Stimulated activated CD4-positive, alpha-beta T cell treated with anti-CD3 and anti-CD28 coated beads, Interleukin-15, amount 100 ng/mL, for 24 hours (primary cell): ENCODE data around the gene RHOH.
"Not testable (repeated sequence)": the region's sequence is repeated elsewhere in the genome, so short reads cannot be mapped to it uniquely, and the experiment has no call there.

Experiments used
- DNase-seq: peaks from one replicate; pipeline ENCODE4 v3.0.0-alpha.2; 2020

Gene RHOH

GRCh38 chr4:40264497-40264896, 67.7 kb downstream of the RHOH start:
- no peak for DNase-seq

GRCh38 chr4:40264995-40265909, 68.4 kb downstream of the RHOH start:
- DNase-seq, result peak; percentile 46

DNA sequence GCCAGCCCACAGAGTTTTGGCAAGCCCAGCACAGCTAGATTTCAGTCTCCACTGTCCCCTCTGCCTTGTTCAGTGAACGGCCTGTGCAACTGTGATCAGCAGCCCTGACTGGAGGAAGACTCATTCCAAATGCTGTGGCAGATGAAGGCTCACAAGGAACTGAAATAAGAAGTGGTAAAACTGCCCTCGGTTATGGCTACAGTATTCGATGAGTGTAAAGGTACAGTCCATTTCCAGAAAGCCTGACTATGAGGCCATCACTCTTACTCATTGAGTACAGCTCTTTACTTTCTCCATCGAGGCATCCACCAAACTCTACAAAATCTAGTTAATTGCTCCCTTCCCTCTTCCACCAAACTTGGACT, 69.1 kb downstream of the RHOH start:
- no peak for DNase-seq

- no peak for DNase-seq
Measured at GRCh38 chr4:40269133-40269532, 72.3 kb downstream of the RHOH start.

GRCh38 chr4:40270609-40271008, 73.8 kb downstream of the RHOH start:
- DNase-seq, result no peak

DNA sequence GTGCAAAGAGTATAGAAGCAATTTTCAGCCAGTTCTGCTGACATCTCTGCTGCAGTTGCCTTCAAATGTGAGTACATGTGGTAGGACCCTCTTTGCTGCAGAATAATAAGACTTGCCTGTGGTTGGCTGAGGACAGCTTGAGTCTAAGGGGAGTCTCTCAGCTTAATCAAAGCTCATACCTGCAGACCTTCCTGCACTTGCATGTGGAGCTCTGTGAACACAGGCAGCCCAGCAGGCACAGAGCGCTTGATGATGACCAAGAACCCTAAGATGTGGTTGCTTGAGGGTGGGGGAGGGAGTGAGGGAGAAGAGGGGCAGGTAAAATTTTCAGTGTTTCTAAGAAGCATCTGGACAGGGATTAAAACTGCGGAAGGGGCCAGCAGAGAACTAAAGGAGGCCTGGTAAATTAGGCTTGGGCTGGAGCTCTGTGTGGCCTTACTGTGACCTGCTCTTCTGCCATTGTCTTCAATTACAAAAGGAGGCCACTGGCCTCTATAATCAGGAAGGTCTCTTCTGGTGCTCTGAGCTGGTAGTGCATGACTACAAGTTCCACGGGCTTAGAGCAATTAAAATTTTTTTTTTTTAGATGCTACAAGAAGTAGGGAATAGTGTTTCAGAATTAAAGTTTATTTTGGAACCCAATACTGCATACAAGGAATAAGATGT, 78.4 kb downstream of the RHOH start:
- DNase-seq, result no peak

DNA sequence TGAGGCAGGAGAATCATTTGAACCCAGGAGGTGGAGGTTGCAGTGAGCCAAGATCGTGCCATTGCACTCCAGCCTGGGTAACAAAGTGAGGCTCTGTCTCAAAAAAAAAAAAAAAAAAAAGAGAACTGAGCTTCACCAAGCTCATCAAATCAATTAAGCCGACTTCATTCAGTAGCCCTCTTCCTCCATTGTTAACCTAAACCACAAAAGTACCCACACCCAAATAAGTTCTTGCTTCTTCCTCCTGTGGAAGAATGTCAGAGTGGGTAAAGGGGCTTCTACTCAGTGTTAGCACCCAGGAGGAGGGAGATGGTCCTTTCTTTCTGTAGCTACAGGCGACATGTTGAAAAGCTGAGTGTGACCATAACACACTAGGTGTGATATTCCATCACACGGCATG, 79.7 kb downstream of the RHOH start:
- no peak for DNase-seq

GRCh38 chr4:40280586-40280985, 83.8 kb downstream of the RHOH start:
- peak; percentile 52 for DNase-seq

GRCh38 chr4:40281099-40281498, 84.3 kb downstream of the RHOH start:
- no peak for DNase-seq

DNA sequence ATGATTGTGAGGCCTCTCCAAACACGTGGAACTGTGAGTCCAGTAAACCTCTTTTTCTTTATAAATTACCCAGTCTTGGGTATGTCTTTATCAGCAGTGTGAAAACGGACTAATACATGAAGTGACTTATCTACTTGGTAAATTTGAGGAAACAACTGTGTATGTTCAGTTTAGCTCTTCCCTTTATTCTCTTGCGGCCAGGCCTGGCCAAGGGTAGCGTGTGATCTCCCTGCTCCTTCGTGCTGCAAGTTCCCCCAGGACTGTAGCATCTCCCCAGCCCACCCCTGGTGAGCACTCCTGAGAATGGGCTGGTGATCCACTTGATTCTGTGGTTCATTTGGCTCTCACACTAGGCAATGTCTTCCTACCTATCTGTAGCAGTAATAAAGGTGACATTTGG, 85.1 kb downstream of the RHOH start:
- no peak for DNase-seq

GRCh38 chr4:40282857-40283256, 86.0 kb downstream of the RHOH start:
- DNase-seq, result not testable (repeated sequence)

GRCh38 chr4:40283413-40283812, 86.6 kb downstream of the RHOH start:
- peak; percentile 52 for DNase-seq

- peak; percentile 89 for DNase-seq
Measured at GRCh38 chr4:40283968-40284367, 87.1 kb downstream of the RHOH start.

DNA sequence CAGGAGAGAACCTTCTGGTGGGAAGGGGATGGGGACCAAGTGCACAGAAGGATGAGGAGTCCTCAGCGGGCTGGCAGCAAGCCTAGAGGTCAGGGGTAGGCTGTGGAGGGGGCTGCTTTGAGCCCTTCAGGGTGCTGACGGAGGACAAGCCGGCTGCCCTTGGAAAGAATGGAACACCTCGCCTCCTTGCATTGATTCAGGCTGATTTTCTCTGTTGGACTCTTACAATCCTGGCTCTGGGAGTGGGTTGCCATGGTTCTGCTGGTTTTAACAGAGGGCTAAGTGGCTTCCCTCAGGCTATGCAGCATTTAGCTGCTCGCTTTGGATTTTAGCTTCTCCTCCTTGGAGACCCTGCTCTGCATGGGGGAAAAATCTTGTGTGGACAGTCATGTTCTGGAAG, 88.9 kb downstream of the RHOH start:
- no peak for DNase-seq

- DNase-seq, result no peak
Measured at GRCh38 chr4:40288566-40288965, 91.7 kb downstream of the RHOH start.

DNA sequence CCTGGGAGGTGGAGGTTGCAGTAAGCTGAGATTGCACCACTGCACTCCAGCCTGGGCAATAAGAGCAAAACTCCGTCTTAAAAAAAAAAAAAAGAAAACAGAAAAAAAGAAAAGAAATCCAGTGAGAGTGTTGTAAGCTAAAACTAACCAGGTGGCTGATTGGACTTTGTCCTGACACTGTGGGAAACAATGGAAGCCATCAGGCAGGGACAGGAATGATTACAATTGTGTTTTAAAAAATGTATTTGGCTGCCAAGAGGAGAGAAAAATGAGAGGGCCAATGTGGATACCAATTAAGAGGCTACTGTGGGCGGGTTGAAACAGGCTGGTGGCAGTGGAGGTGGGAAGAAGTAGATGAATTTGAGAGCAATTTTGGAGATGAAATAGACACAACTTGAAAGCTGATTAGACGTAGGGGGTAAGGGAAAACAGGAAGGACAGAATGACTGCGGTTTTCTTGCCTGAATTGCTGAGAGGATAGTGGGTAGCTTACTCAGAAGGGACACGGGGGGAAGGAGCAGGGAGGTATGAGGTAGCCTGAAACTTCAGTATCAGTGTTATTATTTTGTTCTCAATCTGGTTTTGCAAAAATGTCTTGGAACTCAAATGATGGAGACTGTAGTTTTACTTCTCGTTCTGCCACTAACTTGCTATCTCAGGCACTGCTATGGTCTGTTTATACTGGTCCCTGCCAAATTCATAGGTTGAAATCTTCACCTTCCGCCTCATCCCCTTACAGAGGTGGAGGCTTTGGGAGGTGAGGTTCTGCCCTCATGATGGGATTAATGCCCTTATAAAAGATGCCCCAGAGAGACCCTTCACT, 92.7 kb downstream of the RHOH start:
- DNase-seq, result peak; percentile 54

- DNase-seq, result not testable (repeated sequence)
Measured at GRCh38 chr4:40290611-40291186, 93.9 kb downstream of the RHOH start.

DNA sequence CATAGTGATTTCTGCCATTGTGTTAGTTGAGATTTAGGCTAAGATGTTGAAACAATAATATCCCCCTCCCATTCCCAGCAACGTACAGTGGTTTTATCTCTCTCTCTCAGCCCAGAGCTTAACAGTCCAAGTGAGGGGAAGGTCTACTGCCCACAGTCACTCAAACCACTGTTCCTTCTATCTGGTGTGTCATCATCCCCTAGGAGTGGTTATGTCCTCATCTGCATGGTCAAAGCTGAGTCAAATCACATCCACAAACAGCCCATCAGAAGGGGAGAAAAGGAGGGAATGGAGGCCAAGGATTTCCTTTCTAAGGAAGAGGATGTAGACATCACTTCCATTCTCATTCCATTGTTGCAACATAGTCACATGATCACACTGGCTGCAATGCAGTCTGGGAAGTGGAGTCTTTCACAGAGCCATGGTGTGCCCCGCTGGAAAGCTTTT, 95.5 kb downstream of the RHOH start:
- no peak for DNase-seq

- no peak for DNase-seq
Measured at GRCh38 chr4:40294339-40294738, 97.5 kb downstream of the RHOH start.

- DNase-seq, result not testable (repeated sequence)
Measured at GRCh38 chr4:40295030-40295429, 98.2 kb downstream of the RHOH start.

- no peak for DNase-seq
Measured at GRCh38 chr4:40295572-40295971, 98.7 kb downstream of the RHOH start.
